NCI-H69 (cell line): ENCODE measurements around the gene COL18A1.

Experiments used
- DNase-seq: peaks from one replicate; lab custom pipeline; 2025; lab: John Stamatoyannopoulos, UW

COL18A1 gene

GRCh38 chr21:45534636-45535331, 129.8 kb downstream of the COL18A1 start:
- DNase-seq: peak; percentile 92

- DNase-seq: no peak
These were observed 130.5 kb downstream of the COL18A1 start for GRCh38 chr21:45535341-45536081.

GRCh38 chr21:45536301-45537081, 131.5 kb downstream of the COL18A1 start:
- no peak for DNase-seq

GRCh38 chr21:45537111-45537745, 132.3 kb downstream of the COL18A1 start:
- no peak for DNase-seq

GRCh38 chr21:45537746-45538291, 132.9 kb downstream of the COL18A1 start:
- no peak for DNase-seq

GRCh38 chr21:45538381-45539045, 133.5 kb downstream of the COL18A1 start:
- DNase-seq: no peak

GRCh38 chr21:45539046-45539795, 134.3 kb downstream of the COL18A1 start:
- no peak for DNase-seq

- no peak for DNase-seq
These were observed 135.0 kb downstream of the COL18A1 start for GRCh38 chr21:45539796-45540600.

- no peak for DNase-seq
These were observed 135.6 kb downstream of the COL18A1 start for GRCh38 chr21:45540601-45540970.

- DNase-seq: peak; percentile 89
These were observed 136.5 kb downstream of the COL18A1 start for GRCh38 chr21:45541221-45542039.

- peak; percentile 91 for DNase-seq
These were observed 137.3 kb downstream of the COL18A1 start, which contains the start of gene SLC19A1 for GRCh38 chr21:45542242-45542666. SLC19A1 (minus strand) TSS chr21:45542440; CDS start chr21:45537959, 4,481 bp downstream.

- DNase-seq: peak; percentile 56
These were observed 137.9 kb downstream of the COL18A1 start for GRCh38 chr21:45542667-45543370.

GRCh38 chr21:45543371-45543709, 138.4 kb downstream of the COL18A1 start:
- no peak for DNase-seq

- no peak for DNase-seq
These were observed 138.9 kb downstream of the COL18A1 start for GRCh38 chr21:45543710-45544448.

GRCh38 chr21:45544449-45545235, 139.7 kb downstream of the COL18A1 start:
- no peak for DNase-seq

GRCh38 chr21:45545236-45545570, 140.2 kb downstream of the COL18A1 start:
- no peak for DNase-seq
